Smooth muscle cell (in vitro differentiated cells): ENCODE data around the gene LEFTY1. TPM values are rescaled to one million over a fixed set of nuclear protein-coding genes. Genes with fewer than 3 reads are reported as not detected.

Experiments
- DNase-seq: peaks from one replicate; lab custom pipeline; 2025; ENCODE audit not compliant: unreplicated experiment; lab: John Stamatoyannopoulos, UW
- H2AFZ ChIP-seq: fragments of 200-600 bp; sonication (generic); 2 replicates; pipeline ENCODE4 v1.6.0; 2016; ENCODE audit warnings: antibody characterized with exemption, low read depth, mild to moderate bottlenecking
- H3F3A ChIP-seq: fragments of 200-600 bp; sonication (generic); 2 replicates; pipeline ENCODE4 v1.6.0; 2017; ENCODE audit warnings: antibody characterized with exemption, low read depth
- H3K27ac ChIP-seq: fragments of 200-600 bp; sonication (generic); 2 replicates; pipeline ENCODE4 v1.5.1; 2016; ENCODE audit warnings: low read depth, mild to moderate bottlenecking
- H3K27me3 ChIP-seq: fragments of 200-600 bp; sonication (generic); 2 replicates; pipeline ENCODE4 v1.6.1; 2016; ENCODE audit warnings: low read depth, mild to moderate bottlenecking
- H3K36me3 ChIP-seq: fragments of 200-600 bp; sonication (generic); 2 replicates; pipeline ENCODE4 v1.5.1; 2016; ENCODE audit warnings: low read depth
- H3K4me1 ChIP-seq: fragments of 200-600 bp; sonication (generic); 2 replicates; pipeline ENCODE4 v1.5.1; 2016; ENCODE audit warnings: low read depth
- H3K4me2 ChIP-seq: fragments of 200-600 bp; sonication (generic); 2 replicates; pipeline ENCODE4 v1.6.0; 2016; ENCODE audit warnings: mild to moderate bottlenecking
- H3K4me3 ChIP-seq: fragments of 200-600 bp; sonication (generic); 2 replicates; pipeline ENCODE4 v1.5.1; 2016; ENCODE audit warnings: mild to moderate bottlenecking
- H3K79me2 ChIP-seq: fragments of 200-600 bp; sonication (generic); 2 replicates; pipeline ENCODE4 v1.6.0; 2016; ENCODE audit warnings: low read depth, mild to moderate bottlenecking
- H3K9ac ChIP-seq: fragments of 200-600 bp; sonication (generic); 2 replicates; pipeline ENCODE4 v1.6.0; 2016; ENCODE audit warnings: low read depth
- H3K9me3 ChIP-seq: fragments of 200-600 bp; sonication (generic); replicated peaks from 2 replicates; pipeline ENCODE4 v1.5.1; 2016; ENCODE audit warnings: low read depth
- H4K20me1 ChIP-seq: fragments of 200-600 bp; sonication (generic); 2 replicates; pipeline ENCODE4 v1.6.0; 2016; ENCODE audit warnings: low read depth
- WGBS: methylation state at CpG from one replicate; pipeline ENCODE4 v1.1.7; 2016; ENCODE audit warnings: low lambda C conversion rate; 5-methylcytosine and 5-hydroxymethylcytosine counted together
- polyA plus RNA-seq: library from polyadenylated mRNA; unstranded; fragments of >200 nt; fragmentation: Nextera tagmentation; extraction: Ambion mirVana; gene quantifications from 2 replicates; pipeline ENCODE4 v1.2.1, GENCODE V29; 2016
- total RNA-seq: library from RNA; depleted of rRNA; stranded (reverse); fragments of >200 nt; gene quantifications from 2 replicates; pipeline ENCODE4 v1.2.3, GENCODE V29; 2014
- TF ChIP-seq, protein P1 (sequence below): fragments of 200-600 bp; sonication (generic); IDR thresholded peaks from 2 replicates; pipeline ENCODE4 v1.5.1; 2017; ENCODE audit warnings: borderline replicate concordance, mild to moderate bottlenecking, antibody characterized with exemption; ENCODE audit not compliant: insufficient read depth, poor library complexity, severe bottlenecking

The LEFTY1 gene
- total and polyA plus RNA-seq, 2 experiments from 2014 or later: not detected

DNA sequence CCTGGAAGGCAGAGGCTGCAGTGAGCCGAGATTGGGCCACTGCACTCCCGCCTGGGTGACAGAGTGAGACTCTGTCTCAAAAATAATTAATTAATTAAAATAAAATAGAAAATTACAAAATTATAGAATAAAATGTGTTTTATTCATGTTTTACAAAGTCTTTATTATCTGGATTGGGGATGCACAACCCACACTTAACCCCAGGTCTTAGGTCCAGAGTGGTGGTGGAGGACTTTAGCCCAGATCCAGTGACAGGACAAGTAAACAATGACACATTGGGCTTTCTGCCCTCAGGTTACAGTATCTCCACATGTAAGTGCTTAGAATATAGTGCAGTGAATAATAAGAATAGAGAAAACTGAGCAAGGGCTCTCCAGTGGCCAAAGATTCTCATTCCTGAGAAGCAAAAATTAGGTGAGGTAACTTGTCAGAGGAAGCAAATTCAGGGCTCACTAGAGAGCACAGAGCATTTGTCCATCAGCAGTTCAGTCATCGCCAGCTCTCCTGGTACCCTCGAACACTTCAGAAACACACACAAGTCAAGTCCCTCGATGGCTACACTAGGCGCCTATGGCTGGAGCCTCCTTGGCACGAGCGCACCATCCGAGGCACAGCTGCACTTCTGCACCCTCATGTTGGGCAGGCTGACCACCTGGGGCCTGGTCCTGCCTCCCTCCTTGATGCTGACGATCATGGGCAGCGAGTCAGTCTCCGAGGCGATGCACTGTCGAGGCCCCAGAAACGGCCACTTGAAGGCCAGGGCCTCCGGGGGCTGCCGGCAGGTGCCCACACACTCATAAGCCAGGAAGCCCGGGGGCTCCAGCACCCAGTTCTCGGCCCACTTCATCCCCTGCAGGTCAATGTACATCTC lies 2.6 kb downstream of the LEFTY1 start:
- 95% methylated on average over 19 of the region's 19 CpGs for WGBS
- DNase-seq: no peak

DNA sequence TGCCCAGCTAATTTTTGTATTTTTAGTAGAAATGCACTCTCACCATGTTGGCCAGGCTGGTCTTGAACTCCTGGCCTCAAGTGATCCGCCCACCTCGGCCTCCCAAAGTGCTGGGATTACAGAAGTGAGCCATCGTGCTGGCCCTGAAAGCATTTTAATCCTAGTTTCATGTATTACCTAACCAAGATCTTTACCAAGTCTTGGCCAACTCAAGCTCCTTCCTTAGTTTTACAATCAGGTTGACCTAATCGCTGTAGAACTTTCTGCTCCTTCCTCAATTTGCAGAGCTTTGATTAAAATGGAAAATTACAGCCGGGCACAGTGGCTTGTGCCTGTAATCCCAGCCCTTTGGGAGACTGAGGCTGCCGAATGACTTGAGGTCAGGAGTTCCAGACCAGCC lies 3.6 kb downstream of the LEFTY1 start:
- H3K27me3 ChIP-seq: peaks cover 6% of the 10 kb centered on the region
- no peak overlapping the region for H3K4me2 ChIP-seq
- H3K79me2 ChIP-seq: peaks cover under 1% of the 10 kb centered on the region
- no peak overlapping the region for H3K27ac ChIP-seq
- WGBS: 94% methylated on average over 6 of the region's 6 CpGs
- peaks cover 5% of the 10 kb centered on the region for H4K20me1 ChIP-seq
- H3K9ac ChIP-seq: no peak overlapping the region
- no peak overlapping the region for H3K4me3 ChIP-seq
- DNase-seq: no peak
- no peaks in the 10 kb centered on the region for H3K4me1 ChIP-seq
- no peak overlapping the region for H2AFZ ChIP-seq
- H3F3A ChIP-seq: no peaks in the 10 kb centered on the region
- H3K36me3 ChIP-seq: no peaks in the 10 kb centered on the region
- TF ChIP-seq, protein P1, sequence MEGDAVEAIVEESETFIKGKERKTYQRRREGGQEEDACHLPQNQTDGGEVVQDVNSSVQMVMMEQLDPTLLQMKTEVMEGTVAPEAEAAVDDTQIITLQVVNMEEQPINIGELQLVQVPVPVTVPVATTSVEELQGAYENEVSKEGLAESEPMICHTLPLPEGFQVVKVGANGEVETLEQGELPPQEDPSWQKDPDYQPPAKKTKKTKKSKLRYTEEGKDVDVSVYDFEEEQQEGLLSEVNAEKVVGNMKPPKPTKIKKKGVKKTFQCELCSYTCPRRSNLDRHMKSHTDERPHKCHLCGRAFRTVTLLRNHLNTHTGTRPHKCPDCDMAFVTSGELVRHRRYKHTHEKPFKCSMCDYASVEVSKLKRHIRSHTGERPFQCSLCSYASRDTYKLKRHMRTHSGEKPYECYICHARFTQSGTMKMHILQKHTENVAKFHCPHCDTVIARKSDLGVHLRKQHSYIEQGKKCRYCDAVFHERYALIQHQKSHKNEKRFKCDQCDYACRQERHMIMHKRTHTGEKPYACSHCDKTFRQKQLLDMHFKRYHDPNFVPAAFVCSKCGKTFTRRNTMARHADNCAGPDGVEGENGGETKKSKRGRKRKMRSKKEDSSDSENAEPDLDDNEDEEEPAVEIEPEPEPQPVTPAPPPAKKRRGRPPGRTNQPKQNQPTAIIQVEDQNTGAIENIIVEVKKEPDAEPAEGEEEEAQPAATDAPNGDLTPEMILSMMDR: no peak
- H3K9me3 ChIP-seq: no peaks in the 10 kb centered on the region

More for the DNA sequence above, 2.6 kb downstream of the LEFTY1 start:
- H3F3A ChIP-seq: no peaks in the 10 kb centered on the region
- no peak overlapping the region for H3K4me2 ChIP-seq
- no peak overlapping the region for H3K4me3 ChIP-seq
- H3K27me3 ChIP-seq: peaks cover 6% of the 10 kb centered on the region
- no peaks in the 10 kb centered on the region for H3K79me2 ChIP-seq
- H4K20me1 ChIP-seq: no peaks in the 10 kb centered on the region
- no peaks in the 10 kb centered on the region for H3K36me3 ChIP-seq
- H2AFZ ChIP-seq: no peak overlapping the region
- H3K27ac ChIP-seq: no peak overlapping the region
- no peaks in the 10 kb centered on the region for H3K9me3 ChIP-seq
- TF ChIP-seq, protein P1: no peak
- no peaks in the 10 kb centered on the region for H3K4me1 ChIP-seq
- H3K9ac ChIP-seq: no peak overlapping the region

DNA sequence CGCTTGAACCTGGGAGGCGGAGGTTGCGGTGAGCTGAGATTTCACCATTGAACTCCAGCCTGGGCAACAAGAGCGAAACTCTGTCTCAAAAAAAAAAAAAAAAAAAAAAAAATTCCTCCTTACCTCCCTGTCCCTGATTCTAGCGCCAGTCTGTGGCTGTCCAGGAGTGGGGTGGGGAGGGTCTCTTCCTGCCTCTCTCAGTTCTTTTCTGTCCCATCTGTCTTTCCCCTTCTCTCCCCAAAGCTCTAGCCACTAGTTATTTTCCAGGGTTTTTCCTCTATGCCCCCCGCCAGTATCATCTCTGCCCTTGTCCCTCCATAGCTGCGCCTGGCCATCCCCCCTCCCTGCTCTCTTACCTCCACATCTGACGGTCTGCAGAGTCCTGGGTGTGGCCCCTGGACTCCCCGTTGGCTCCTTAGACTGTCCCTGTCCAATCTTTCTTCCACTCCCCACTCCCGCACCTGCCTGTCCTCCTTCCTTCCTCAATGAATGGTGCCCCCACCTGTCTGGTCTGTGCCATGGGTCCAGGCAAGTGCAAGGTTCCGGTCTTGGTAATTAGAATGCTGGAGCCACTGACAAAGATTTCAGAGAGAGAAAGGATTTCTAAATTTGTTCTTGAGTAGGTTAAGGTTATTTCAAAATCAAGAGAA lies 5.2 kb downstream of the LEFTY1 start:
- no peak overlapping the region for H3K9ac ChIP-seq
- H2AFZ ChIP-seq: no peak overlapping the region
- H3K9me3 ChIP-seq: no peaks in the 10 kb centered on the region
- H3K36me3 ChIP-seq: no peaks in the 10 kb centered on the region
- TF ChIP-seq, protein P1: no peak
- peak overlapping the region; percentile 93 for H3K4me3 ChIP-seq
- no peak for DNase-seq
- peak overlapping the region; percentile 91 for H3K4me2 ChIP-seq
- H3F3A ChIP-seq: no peaks in the 10 kb centered on the region
- H3K79me2 ChIP-seq: peaks cover 3% of the 10 kb centered on the region
- H4K20me1 ChIP-seq: peaks cover 19% of the 10 kb centered on the region
- H3K27me3 ChIP-seq: peaks cover 6% of the 10 kb centered on the region
- no peak overlapping the region for H3K27ac ChIP-seq
- H3K4me1 ChIP-seq: no peaks in the 10 kb centered on the region
- WGBS: 84% methylated on average over 7 of the region's 11 CpGs
